HEK293 (cell line): ENCODE results near the gene ARHGAP32.

Experiments
- CTCF ChIP-seq: fragments of 450-650 bp; formaldehyde crosslinking; IDR thresholded peaks from 2 replicates; pipeline ENCODE4 v1.5.1; 2016; ENCODE audit warnings: missing biosample characterization, missing genetic modification characterization
- KLF8 ChIP-seq: fragments of 450-650 bp; formaldehyde crosslinking; IDR thresholded peaks from 2 replicates; pipeline ENCODE4 v1.5.1; 2016; ENCODE audit warnings: missing biosample characterization, missing genetic modification characterization
- KLF9 ChIP-seq: fragments of 450-650 bp; formaldehyde crosslinking; IDR thresholded peaks from 2 replicates; pipeline ENCODE4 v1.5.1; 2016; ENCODE audit warnings: missing biosample characterization, missing genetic modification characterization, low read depth
- MYNN ChIP-seq: fragments of 450-650 bp; formaldehyde crosslinking; IDR thresholded peaks from 2 replicates; pipeline ENCODE4 v1.5.1; 2016; ENCODE audit warnings: missing biosample characterization, missing genetic modification characterization, borderline replicate concordance
- REST ChIP-seq: fragments of 450-650 bp; formaldehyde crosslinking; IDR thresholded peaks from 2 replicates; pipeline ENCODE4 v1.5.1; 2016; ENCODE audit warnings: missing biosample characterization, missing genetic modification characterization
- SETDB1 ChIP-seq: IDR thresholded peaks from one replicate; pipeline ENCODE4 v1.6.1; 2017; ENCODE audit warnings: mild to moderate bottlenecking, low read length, moderate library complexity, mixed read lengths; ENCODE audit not compliant: insufficient read length
- ZFP41 ChIP-seq: fragments of 450-650 bp; formaldehyde crosslinking; IDR thresholded peaks from 2 replicates; pipeline ENCODE4 v1.5.1; 2016; ENCODE audit warnings: missing biosample characterization, missing genetic modification characterization, borderline replicate concordance
- ZNF23 ChIP-seq: fragments of 450-650 bp; formaldehyde crosslinking; IDR thresholded peaks from 2 replicates; pipeline ENCODE4 v1.5.1; 2016; ENCODE audit warnings: missing biosample characterization, missing genetic modification characterization, borderline replicate concordance
- ZNF274 ChIP-seq, 2 experiments: fragments of 200-500 bp in 1 of 2; fragments of 450-650 bp in 1 of 2; sonication (Bioruptor generic) in 1 of 2; formaldehyde crosslinking in 1 of 2; IDR thresholded peaks; 2 replicates each; pipeline versions ENCODE4 v1.5.1 to v1.6.1; 2014 to 2016; ENCODE audit warnings: borderline replicate concordance in 1 of 2, inconsistent platforms in 1 of 2, low read length in 1 of 2, missing biosample characterization in 1 of 2, missing genetic modification characterization in 1 of 2
- ZNF660 ChIP-seq: fragments of 450-650 bp; IDR thresholded peaks from 2 replicates; pipeline ENCODE4 v1.5.1; 2018; ENCODE audit warnings: missing biosample characterization, mild to moderate bottlenecking, missing genetic modification characterization
- ZNF785 ChIP-seq: fragments of 450-650 bp; formaldehyde crosslinking; IDR thresholded peaks from 2 replicates; pipeline ENCODE4 v1.5.1; 2016; ENCODE audit warnings: missing biosample characterization, missing genetic modification characterization

GRCh38 chr11:128983023-128983422, 209.1 kb downstream of the ARHGAP32 start:
- TF ChIP-seq CTCF (tag by site-specific recombination): no peak
- no peak for TF ChIP-seq ZNF274 (IDR thresholded peaks at IDR 0.05; ENCODE audit: low read length)
- TF ChIP-seq ZNF274 (tag by site-specific recombination; IDR thresholded peaks at IDR 0.05; ENCODE audit: borderline replicate concordance): no peak
- no peak for TF ChIP-seq ZNF23 (tag by site-specific recombination)
- no peak for TF ChIP-seq KLF9 (tag by site-specific recombination)
- TF ChIP-seq ZFP41 (tag by site-specific recombination): no peak
- TF ChIP-seq SETDB1: no peak
- TF ChIP-seq ZNF660 (tag by site-specific recombination): no peak
- TF ChIP-seq ZNF785 (tag by site-specific recombination): no peak
- TF ChIP-seq MYNN (tag by site-specific recombination): no peak
- TF ChIP-seq KLF8: no peak
- TF ChIP-seq REST (tag by site-specific recombination): no peak
